Measurements from ENCODE around the gene IFNA1. TPM values are rescaled to one million over a fixed set of nuclear protein-coding genes. Genes with fewer than 3 reads are reported as not detected.

IFNA1 gene
- polyA plus RNA-seq, 1 donor (not counting 4 experiments of a cell fraction or from before 2014, with no cell fraction given), result not detected

DNA sequence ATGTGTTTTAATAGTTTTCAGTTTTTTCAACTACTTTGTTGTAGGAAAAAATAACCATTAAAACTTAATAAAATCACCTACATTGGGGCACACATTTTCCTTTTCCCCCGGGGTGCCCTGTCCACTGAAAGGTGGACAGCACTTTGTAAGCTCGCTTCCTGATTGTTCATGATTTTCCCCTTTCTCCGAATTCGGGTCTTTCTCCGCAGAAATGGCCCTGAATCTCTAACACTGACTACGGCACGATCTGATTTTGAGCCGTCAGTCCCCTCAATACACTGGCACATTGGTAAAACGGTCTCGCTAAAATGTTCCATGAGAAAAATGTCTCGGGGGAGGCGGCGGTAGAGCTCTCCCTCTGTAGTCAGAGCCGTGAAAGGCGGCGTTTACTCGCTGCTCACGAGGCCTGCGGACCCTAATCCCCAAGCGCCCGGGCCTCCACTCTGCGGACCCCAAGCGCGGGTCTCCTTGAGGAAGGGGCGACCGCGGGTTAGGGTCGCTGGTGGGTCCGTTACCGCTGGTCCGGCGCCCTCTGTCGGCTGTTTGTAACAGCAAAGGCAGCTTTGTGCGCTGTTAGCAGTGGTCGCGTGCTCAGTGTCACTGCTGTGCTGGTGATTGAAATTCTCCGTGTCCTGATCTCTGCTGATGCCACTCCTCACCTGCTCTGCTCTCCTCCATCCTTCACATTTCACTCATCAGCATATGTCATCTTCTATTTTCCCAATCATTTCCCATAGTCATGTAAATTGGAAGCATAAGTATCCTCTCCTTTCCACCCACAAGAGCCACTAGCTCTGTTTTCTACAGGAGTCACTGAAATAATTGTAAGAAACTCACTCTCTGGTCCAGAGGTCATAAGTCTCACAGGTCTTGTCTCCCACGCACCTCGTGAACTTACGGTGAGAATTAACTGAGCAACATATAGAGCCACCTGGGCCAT is 44.2 kb upstream of the IFNA1 start:
- peak overlapping the region in 1 of 3 experiments; percentile 35 for H3K4me3 ChIP-seq (ENCODE audit: control insufficient read depth in 2 of 3, extremely low read depth in 1 of 3, insufficient read depth in 2 of 3, low read depth in 1 of 3, low read length in 3 of 3)
- H3K9me1 ChIP-seq (ENCODE audit: control insufficient read depth, extremely low read depth, insufficient read depth, low read length), result no peaks in the 10 kb centered on the region
- dilution Hi-C loops (cut with MboI; ENCODE audit: extremely low pct_ligation_motif_present, low sequenced_read_pairs), result no loop called here
- no peaks in the 10 kb centered on the region for H3K4me1 ChIP-seq (ENCODE audit: control insufficient read depth, extremely low read depth, insufficient read depth, low read length)
- no peak overlapping the region for H3K9ac ChIP-seq (ENCODE audit: control insufficient read depth, extremely low read depth, insufficient read depth, low read length)
- no peak for DNase-seq (ENCODE audit: low read depth, low spot score)
- peak; percentile 61 for TF ChIP-seq EZH2 (IDR thresholded peaks at IDR 0.05; ENCODE audit: low read length)
- TF ChIP-seq, protein P1, sequence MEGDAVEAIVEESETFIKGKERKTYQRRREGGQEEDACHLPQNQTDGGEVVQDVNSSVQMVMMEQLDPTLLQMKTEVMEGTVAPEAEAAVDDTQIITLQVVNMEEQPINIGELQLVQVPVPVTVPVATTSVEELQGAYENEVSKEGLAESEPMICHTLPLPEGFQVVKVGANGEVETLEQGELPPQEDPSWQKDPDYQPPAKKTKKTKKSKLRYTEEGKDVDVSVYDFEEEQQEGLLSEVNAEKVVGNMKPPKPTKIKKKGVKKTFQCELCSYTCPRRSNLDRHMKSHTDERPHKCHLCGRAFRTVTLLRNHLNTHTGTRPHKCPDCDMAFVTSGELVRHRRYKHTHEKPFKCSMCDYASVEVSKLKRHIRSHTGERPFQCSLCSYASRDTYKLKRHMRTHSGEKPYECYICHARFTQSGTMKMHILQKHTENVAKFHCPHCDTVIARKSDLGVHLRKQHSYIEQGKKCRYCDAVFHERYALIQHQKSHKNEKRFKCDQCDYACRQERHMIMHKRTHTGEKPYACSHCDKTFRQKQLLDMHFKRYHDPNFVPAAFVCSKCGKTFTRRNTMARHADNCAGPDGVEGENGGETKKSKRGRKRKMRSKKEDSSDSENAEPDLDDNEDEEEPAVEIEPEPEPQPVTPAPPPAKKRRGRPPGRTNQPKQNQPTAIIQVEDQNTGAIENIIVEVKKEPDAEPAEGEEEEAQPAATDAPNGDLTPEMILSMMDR (optimal IDR thresholded peaks at IDR 0.05 in 1 of 3, IDR thresholded peaks at IDR 0.05 in 1 of 3, conservative IDR thresholded peaks at IDR 0.05 in 1 of 3; ENCODE audit: extremely low read depth in 1 of 3, insufficient read depth in 2 of 3, low read length in 3 of 3), result peak; percentile 60 to 92 (median 87)
- H3K9me3 ChIP-seq (ENCODE audit: control insufficient read depth, low read depth, low read length), result no peaks in the 10 kb centered on the region
- no peaks in the 10 kb centered on the region for H3K79me2 ChIP-seq (ENCODE audit: control insufficient read depth, insufficient read depth, low read length)
- FAIRE-seq, result no peak
- H3K36me3 ChIP-seq (ENCODE audit: control insufficient read depth in 2 of 2, extremely low read depth in 1 of 2, insufficient read depth in 2 of 2, low read length in 2 of 2), result no peaks in the 10 kb centered on the region
- no peak overlapping the region for H3K27ac ChIP-seq (ENCODE audit: control insufficient read depth, insufficient read depth, low read length)
- no peaks in the 10 kb centered on the region for H4K20me1 ChIP-seq (ENCODE audit: control insufficient read depth, extremely low read depth, insufficient read depth, low read length)
- H3K4me2 ChIP-seq (ENCODE audit: control insufficient read depth, extremely low read depth, insufficient read depth, low read depth, low read length), result peak overlapping the region; percentile 76
- no peak overlapping the region for H2AFZ ChIP-seq (ENCODE audit: control insufficient read depth, low read length)
- peaks cover 60% of the 10 kb centered on the region for H3K27me3 ChIP-seq (ENCODE audit: control insufficient read depth, extremely low read depth, insufficient read depth, low read length)

DNA sequence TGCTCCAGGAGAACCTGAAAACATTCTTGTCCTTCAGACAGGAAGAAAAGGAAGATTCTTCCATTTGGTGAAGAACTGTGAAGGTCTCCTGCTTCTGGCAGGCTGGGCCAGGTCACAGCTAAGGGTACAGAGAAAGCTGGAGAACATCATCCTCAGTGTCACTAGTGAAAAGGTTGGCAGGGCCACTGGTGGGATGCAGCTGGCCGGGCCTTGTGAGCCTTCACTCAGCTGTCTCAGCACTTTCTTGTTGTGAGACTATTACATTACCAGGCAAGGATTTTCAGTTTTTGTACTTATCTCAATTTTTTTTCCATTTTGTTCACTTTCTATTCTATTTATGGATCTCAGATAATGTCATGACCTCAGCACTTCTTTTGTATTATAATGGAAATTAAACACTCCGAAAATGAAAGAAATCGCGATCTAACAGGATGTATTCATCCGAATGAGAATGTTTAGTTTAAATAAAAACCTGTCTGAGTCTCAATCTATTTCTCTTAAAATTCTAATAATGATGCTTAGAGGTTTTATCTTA is 41.2 kb upstream of the IFNA1 start:
- FAIRE-seq (no peak), DNase-seq (ENCODE audit: low read depth, low spot score) (no peak)
- H4K20me1 ChIP-seq (ENCODE audit: control insufficient read depth, extremely low read depth, insufficient read depth, low read length), result no peaks in the 10 kb centered on the region
- H3K9me3 ChIP-seq (ENCODE audit: control insufficient read depth, low read depth, low read length), result no peaks in the 10 kb centered on the region
- H3K79me2 ChIP-seq (ENCODE audit: control insufficient read depth, insufficient read depth, low read length), result no peaks in the 10 kb centered on the region
- dilution Hi-C loops (cut with MboI; ENCODE audit: extremely low pct_ligation_motif_present, low sequenced_read_pairs), result no loop called here
- no peaks in the 10 kb centered on the region for H3K9me1 ChIP-seq (ENCODE audit: control insufficient read depth, extremely low read depth, insufficient read depth, low read length)
- H2AFZ ChIP-seq (ENCODE audit: control insufficient read depth, low read length), result no peak overlapping the region
- no peak overlapping the region for H3K27ac ChIP-seq (ENCODE audit: control insufficient read depth, insufficient read depth, low read length)
- TF ChIP-seq, protein P1 (optimal IDR thresholded peaks at IDR 0.05 in 1 of 3, IDR thresholded peaks at IDR 0.05 in 1 of 3, conservative IDR thresholded peaks at IDR 0.05 in 1 of 3; ENCODE audit: extremely low read depth in 1 of 3, insufficient read depth in 2 of 3, low read length in 3 of 3), result no peak
- TF ChIP-seq EZH2 (IDR thresholded peaks at IDR 0.05; ENCODE audit: low read length), result no peak
- H3K4me2 ChIP-seq (ENCODE audit: control insufficient read depth, extremely low read depth, insufficient read depth, low read depth, low read length), result no peak overlapping the region
- H3K36me3 ChIP-seq (ENCODE audit: control insufficient read depth in 2 of 2, extremely low read depth in 1 of 2, insufficient read depth in 2 of 2, low read length in 2 of 2), result no peaks in the 10 kb centered on the region
- no peak overlapping the region for H3K9ac ChIP-seq (ENCODE audit: control insufficient read depth, extremely low read depth, insufficient read depth, low read length)
- peaks cover 57% of the 10 kb centered on the region for H3K27me3 ChIP-seq (ENCODE audit: control insufficient read depth, extremely low read depth, insufficient read depth, low read length)
- H3K4me1 ChIP-seq (ENCODE audit: control insufficient read depth, extremely low read depth, insufficient read depth, low read length), result no peaks in the 10 kb centered on the region
- H3K4me3 ChIP-seq (ENCODE audit: control insufficient read depth in 2 of 3, extremely low read depth in 1 of 3, insufficient read depth in 2 of 3, low read depth in 1 of 3, low read length in 3 of 3), result no peak overlapping the region
